ENCODE data around the gene ZNF610.

ZNF610 gene

GRCh38 chr19:52398081-52398441 is 62.0 kb downstream of the ZNF610 start:
- no peak for DNase-seq

- DNase-seq = no peak
Measured at GRCh38 chr19:52410276-52410675, 74.2 kb downstream of the ZNF610 start.

GRCh38 chr19:52415711-52416110 is 79.7 kb downstream of the ZNF610 start:
- DNase-seq = no peak
